Neuron (in vitro differentiated cells): ENCODE results near the gene THSD7B.
"Not testable (repeated sequence)": the region's sequence is repeated elsewhere in the genome, so short reads cannot be mapped to it uniquely, and the experiment has no call there.

Source experiments
- H2AFZ ChIP-seq: one replicate; pipeline ENCODE4 v1.6.1; 2013; ENCODE audit warnings: low read depth, mild to moderate bottlenecking, inconsistent platforms, low read length, moderate library complexity
- H3K27me3 ChIP-seq: one replicate; pipeline ENCODE4 v1.6.1; 2013; ENCODE audit warnings: low read length; ENCODE audit not compliant: insufficient read depth
- H3K36me3 ChIP-seq: one replicate; pipeline ENCODE4 v1.6.1; 2013; ENCODE audit warnings: low read length; ENCODE audit not compliant: insufficient read depth
- H3K4me1 ChIP-seq: one replicate; pipeline ENCODE4 v1.6.1; 2013; ENCODE audit warnings: low read length; ENCODE audit not compliant: insufficient read depth
- H3K4me3 ChIP-seq: 2 replicates; pipeline ENCODE4 v1.5.1; 2013; ENCODE audit warnings: mild to moderate bottlenecking, low read length, moderate library complexity
- H3K9me3 ChIP-seq: one replicate; pipeline ENCODE4 v1.6.1; 2013; ENCODE audit warnings: low read length

Gene THSD7B

GRCh38 chr2:136765256-136766072 lies at the start of gene THSD7B:
TSS of gene THSD7B (plus strand) at chr2:136765545. CDS start at chr2:136882179, 116,634 bp downstream.
- Histone ChIP-seq H3K27me3 (peaks cover 62% of the 10 kb centered on the region), H3K9me3 (no peaks in the 10 kb centered on the region), H3K36me3 (no peaks in the 10 kb centered on the region), H3K4me3 (peak within 1 kb of the TSS; percentile 31), H3K4me1 (no peaks in the 10 kb centered on the region), H2AFZ (no peak within 1 kb of the TSS)

GRCh38 chr2:136718273-136718672 lies 47.1 kb upstream of the THSD7B start:
- no peaks in the 10 kb centered on the region for H3K27me3 ChIP-seq
- no peak overlapping the region for H3K4me3 ChIP-seq
- H3K36me3 ChIP-seq, result no peaks in the 10 kb centered on the region
- H3K4me1 ChIP-seq, result no peaks in the 10 kb centered on the region
- H2AFZ ChIP-seq, result no peak overlapping the region
- H3K9me3 ChIP-seq, result no peaks in the 10 kb centered on the region

GRCh38 chr2:136727973-136728699 lies 37.2 kb upstream of the THSD7B start:
- Histone ChIP-seq H3K4me1 (no peaks in the 10 kb centered on the region), H3K9me3 (no peaks in the 10 kb centered on the region), H3K27me3 (no peaks in the 10 kb centered on the region), H3K36me3 (no peaks in the 10 kb centered on the region), H2AFZ (no peak overlapping the region), H3K4me3 (no peak overlapping the region)

- no peak overlapping the region for H3K4me3 ChIP-seq
- H3K4me1 ChIP-seq, result no peaks in the 10 kb centered on the region
- no peaks in the 10 kb centered on the region for H3K27me3 ChIP-seq
- no peaks in the 10 kb centered on the region for H3K9me3 ChIP-seq
- H2AFZ ChIP-seq, result no peak overlapping the region
- no peaks in the 10 kb centered on the region for H3K36me3 ChIP-seq
Measured at GRCh38 chr2:136736236-136736635, 29.1 kb upstream of the THSD7B start.

GRCh38 chr2:136738044-136738443 lies 27.3 kb upstream of the THSD7B start:
- no peaks in the 10 kb centered on the region for H3K9me3 ChIP-seq
- no peaks in the 10 kb centered on the region for H3K4me1 ChIP-seq
- no peak overlapping the region for H2AFZ ChIP-seq
- H3K27me3 ChIP-seq, result no peaks in the 10 kb centered on the region
- no peak overlapping the region for H3K4me3 ChIP-seq
- no peaks in the 10 kb centered on the region for H3K36me3 ChIP-seq

GRCh38 chr2:136741471-136741870 lies 23.9 kb upstream of the THSD7B start:
- H3K27me3 ChIP-seq, result no peaks in the 10 kb centered on the region
- no peak overlapping the region for H3K4me3 ChIP-seq
- no peak overlapping the region for H2AFZ ChIP-seq
- no peaks in the 10 kb centered on the region for H3K36me3 ChIP-seq
- H3K4me1 ChIP-seq, result no peaks in the 10 kb centered on the region
- H3K9me3 ChIP-seq, result no peaks in the 10 kb centered on the region

GRCh38 chr2:136750065-136750464 lies 15.3 kb upstream of the THSD7B start:
- no peak overlapping the region for H2AFZ ChIP-seq

GRCh38 chr2:136751406-136751805 lies 13.9 kb upstream of the THSD7B start:
- no peaks in the 10 kb centered on the region for H3K4me1 ChIP-seq
- no peak overlapping the region for H3K4me3 ChIP-seq
- no peak overlapping the region for H2AFZ ChIP-seq
- H3K9me3 ChIP-seq, result no peaks in the 10 kb centered on the region
- no peaks in the 10 kb centered on the region for H3K36me3 ChIP-seq
- no peaks in the 10 kb centered on the region for H3K27me3 ChIP-seq

More at GRCh38 chr2:136750065-136750464, 15.3 kb upstream of the THSD7B start:
- no peaks in the 10 kb centered on the region for H3K9me3 ChIP-seq
- no peaks in the 10 kb centered on the region for H3K27me3 ChIP-seq
- no peaks in the 10 kb centered on the region for H3K36me3 ChIP-seq
- no peak overlapping the region for H3K4me3 ChIP-seq
- no peaks in the 10 kb centered on the region for H3K4me1 ChIP-seq

- not testable (repeated sequence) for H3K36me3 ChIP-seq, H2AFZ ChIP-seq, H3K4me1 ChIP-seq, H3K4me3 ChIP-seq, H3K9me3 ChIP-seq, H3K27me3 ChIP-seq
Measured at GRCh38 chr2:136758504-136758903, 6.8 kb upstream of the THSD7B start.

GRCh38 chr2:136764452-136765255 lies 691 bp upstream of the THSD7B start:
- H3K4me1 ChIP-seq, result no peaks in the 10 kb centered on the region
- no peak overlapping the region for H3K4me3 ChIP-seq
- H3K27me3 ChIP-seq, result peaks cover 60% of the 10 kb centered on the region
- no peaks in the 10 kb centered on the region for H3K36me3 ChIP-seq
- no peaks in the 10 kb centered on the region for H3K9me3 ChIP-seq
- no peak overlapping the region for H2AFZ ChIP-seq

GRCh38 chr2:136766073-136766404 lies 694 bp downstream of the THSD7B start:
- Histone ChIP-seq H3K27me3 (peaks cover 62% of the 10 kb centered on the region), H3K4me3 (peak overlapping the region; percentile 31)

GRCh38 chr2:136767030-136767429 lies 1.7 kb downstream of the THSD7B start:
- Histone ChIP-seq H3K9me3 (no peaks in the 10 kb centered on the region), H2AFZ (no peak overlapping the region), H3K27me3 (peaks cover 62% of the 10 kb centered on the region), H3K36me3 (no peaks in the 10 kb centered on the region), H3K4me3 (no peak overlapping the region), H3K4me1 (no peaks in the 10 kb centered on the region)

More at GRCh38 chr2:136766073-136766404, 694 bp downstream of the THSD7B start:
- Histone ChIP-seq H3K36me3 (no peaks in the 10 kb centered on the region), H3K4me1 (no peaks in the 10 kb centered on the region), H3K9me3 (no peaks in the 10 kb centered on the region), H2AFZ (no peak overlapping the region)

GRCh38 chr2:136769871-136770270 lies 4.5 kb downstream of the THSD7B start:
- no peaks in the 10 kb centered on the region for H3K9me3 ChIP-seq
- H3K4me1 ChIP-seq, result peaks cover 8% of the 10 kb centered on the region
- no peaks in the 10 kb centered on the region for H3K36me3 ChIP-seq
- no peak overlapping the region for H2AFZ ChIP-seq
- H3K4me3 ChIP-seq, result no peak overlapping the region
- H3K27me3 ChIP-seq, result peaks cover 40% of the 10 kb centered on the region
